Measurements from ENCODE around the gene MANEA. TPM values are rescaled to one million over a fixed set of nuclear protein-coding genes. Genes with fewer than 3 reads are reported as not detected.
"Not testable (repeated sequence)": the region's sequence is repeated elsewhere in the genome, so short reads cannot be mapped to it uniquely, and the experiment has no call there.

Gene MANEA
- total RNA-seq, 1 donor from 2014 or later = 4.3 TPM

GRCh38 chr6:95581073-95581472 is 3.7 kb downstream of the MANEA start:
- ATAC-seq (no peak), DNase-seq (no peak)
- intact Hi-C loops (cut with micrococcal nuclease) = no loop called here

- DNase-seq; intact Hi-C loops (cut with micrococcal nuclease); ATAC-seq: not testable (repeated sequence)
These were observed 6.9 kb downstream of the MANEA start for GRCh38 chr6:95584226-95584625.

GRCh38 chr6:95587989-95588388 is 10.7 kb downstream of the MANEA start:
- DNase-seq (no peak), ATAC-seq (no peak)
- intact Hi-C loops (cut with micrococcal nuclease) = no loop called here

- ATAC-seq (no peak), DNase-seq (no peak)
- intact Hi-C loops (cut with micrococcal nuclease) = no loop called here
These were observed 11.7 kb downstream of the MANEA start for GRCh38 chr6:95589067-95589466.

- ATAC-seq = no peak
- no peak for DNase-seq
- intact Hi-C loops (cut with micrococcal nuclease) = no loop called here
These were observed 12.7 kb downstream of the MANEA start for GRCh38 chr6:95589826-95590570.

- intact Hi-C loops (cut with micrococcal nuclease) = no loop called here
- ATAC-seq (no peak), DNase-seq (no peak)
These were observed 15.7 kb downstream of the MANEA start for GRCh38 chr6:95593025-95593424.

- ATAC-seq (no peak), DNase-seq (no peak)
- intact Hi-C loops (cut with micrococcal nuclease) = no loop called here
These were observed 18.7 kb downstream of the MANEA start for GRCh38 chr6:95596021-95596420.

GRCh38 chr6:95599706-95600105 is 22.4 kb downstream of the MANEA start:
- ATAC-seq = no peak
- intact Hi-C loops (cut with micrococcal nuclease) = no loop called here
- no peak for DNase-seq

- ATAC-seq (no peak), DNase-seq (no peak)
- intact Hi-C loops (cut with micrococcal nuclease) = no loop called here
These were observed 23.8 kb downstream of the MANEA start for GRCh38 chr6:95601133-95601532.

GRCh38 chr6:95614094-95614493 is 36.8 kb downstream of the MANEA start:
- intact Hi-C loops (cut with micrococcal nuclease) = no loop called here
- ATAC-seq (no peak), DNase-seq (no peak)

GRCh38 chr6:95629551-95629950 is 52.2 kb downstream of the MANEA start:
- intact Hi-C loops (cut with micrococcal nuclease) = no loop called here
- ATAC-seq = no peak
- DNase-seq = no peak

- intact Hi-C loops (cut with micrococcal nuclease) = no loop called here
- ATAC-seq = no peak
- no peak for DNase-seq
These were observed 59.5 kb downstream of the MANEA start for GRCh38 chr6:95636552-95637431.

- intact Hi-C loops (cut with micrococcal nuclease) = no loop called here
- ATAC-seq (no peak), DNase-seq (no peak)
These were observed 71.3 kb downstream of the MANEA start for GRCh38 chr6:95648636-95649035.

GRCh38 chr6:95649451-95649850 is 72.1 kb downstream of the MANEA start:
- ATAC-seq (no peak), DNase-seq (no peak)
- intact Hi-C loops (cut with micrococcal nuclease) = no loop called here

- intact Hi-C loops (cut with micrococcal nuclease) = no loop called here
- no peak for ATAC-seq
- DNase-seq = no peak
These were observed 76.8 kb downstream of the MANEA start for GRCh38 chr6:95654176-95654575.

GRCh38 chr6:95658886-95659285 is 81.6 kb downstream of the MANEA start:
- DNase-seq (no peak), ATAC-seq (no peak)
- intact Hi-C loops (cut with micrococcal nuclease) = no loop called here
